ENCODE results near the gene STOML2. TPM values are rescaled to one million over a fixed set of nuclear protein-coding genes. Genes with fewer than 3 reads are reported as not detected.

Gene STOML2
- total RNA-seq, 4 donors from 2014 or later = 58.4 to 107 (median 63.4) TPM

DNA sequence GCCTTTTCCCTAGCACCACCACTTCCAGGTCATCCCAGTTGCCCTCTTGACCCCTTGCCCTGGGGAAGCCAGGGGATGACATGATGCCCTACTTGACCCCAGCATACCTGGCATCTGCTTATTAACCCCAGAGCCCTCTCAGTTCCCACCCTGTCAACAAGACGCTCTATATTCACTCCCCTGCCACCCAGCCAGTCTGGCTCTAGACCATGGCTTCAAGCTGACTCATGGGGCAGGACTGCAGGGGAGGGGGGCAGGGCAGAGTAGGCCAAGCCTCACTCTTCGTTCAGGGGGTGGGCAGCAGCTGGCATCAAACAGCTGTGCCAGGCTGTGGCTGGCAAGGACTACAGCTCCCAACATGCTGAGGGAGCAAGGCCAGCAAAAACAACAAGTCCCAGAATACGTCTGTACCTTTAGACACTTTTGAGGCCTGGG lies 7.4 kb upstream of the STOML2 start:
- Histone ChIP-seq H3K27me3 (no peaks in the 10 kb centered on the region), H3K4me3 (peak overlapping the region in 1 of 2 donors; percentile 61), H3K27ac (peak overlapping the region; percentile 85 to 89), H3K4me1 (peaks cover 0 to 10% of the 10 kb centered on the region in 2 donors), H3K36me3 (no peaks in the 10 kb centered on the region), H3K9me3 (no peaks in the 10 kb centered on the region)
- TF ChIP-seq, protein P1, sequence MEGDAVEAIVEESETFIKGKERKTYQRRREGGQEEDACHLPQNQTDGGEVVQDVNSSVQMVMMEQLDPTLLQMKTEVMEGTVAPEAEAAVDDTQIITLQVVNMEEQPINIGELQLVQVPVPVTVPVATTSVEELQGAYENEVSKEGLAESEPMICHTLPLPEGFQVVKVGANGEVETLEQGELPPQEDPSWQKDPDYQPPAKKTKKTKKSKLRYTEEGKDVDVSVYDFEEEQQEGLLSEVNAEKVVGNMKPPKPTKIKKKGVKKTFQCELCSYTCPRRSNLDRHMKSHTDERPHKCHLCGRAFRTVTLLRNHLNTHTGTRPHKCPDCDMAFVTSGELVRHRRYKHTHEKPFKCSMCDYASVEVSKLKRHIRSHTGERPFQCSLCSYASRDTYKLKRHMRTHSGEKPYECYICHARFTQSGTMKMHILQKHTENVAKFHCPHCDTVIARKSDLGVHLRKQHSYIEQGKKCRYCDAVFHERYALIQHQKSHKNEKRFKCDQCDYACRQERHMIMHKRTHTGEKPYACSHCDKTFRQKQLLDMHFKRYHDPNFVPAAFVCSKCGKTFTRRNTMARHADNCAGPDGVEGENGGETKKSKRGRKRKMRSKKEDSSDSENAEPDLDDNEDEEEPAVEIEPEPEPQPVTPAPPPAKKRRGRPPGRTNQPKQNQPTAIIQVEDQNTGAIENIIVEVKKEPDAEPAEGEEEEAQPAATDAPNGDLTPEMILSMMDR (IDR thresholded peaks at IDR 0.05) = no peak
- TF ChIP-seq POLR2A (IDR thresholded peaks at IDR 0.05) = no peak
- DNase-seq = no peak
- intact Hi-C loops (cut with DNase I; ENCODE audit: low total_unique reads) = loop anchor here (10.0 kb wide), 1 partner anchor 704 kb away; the partner anchor contains the start of genes HINT2 and SPAG8

DNA sequence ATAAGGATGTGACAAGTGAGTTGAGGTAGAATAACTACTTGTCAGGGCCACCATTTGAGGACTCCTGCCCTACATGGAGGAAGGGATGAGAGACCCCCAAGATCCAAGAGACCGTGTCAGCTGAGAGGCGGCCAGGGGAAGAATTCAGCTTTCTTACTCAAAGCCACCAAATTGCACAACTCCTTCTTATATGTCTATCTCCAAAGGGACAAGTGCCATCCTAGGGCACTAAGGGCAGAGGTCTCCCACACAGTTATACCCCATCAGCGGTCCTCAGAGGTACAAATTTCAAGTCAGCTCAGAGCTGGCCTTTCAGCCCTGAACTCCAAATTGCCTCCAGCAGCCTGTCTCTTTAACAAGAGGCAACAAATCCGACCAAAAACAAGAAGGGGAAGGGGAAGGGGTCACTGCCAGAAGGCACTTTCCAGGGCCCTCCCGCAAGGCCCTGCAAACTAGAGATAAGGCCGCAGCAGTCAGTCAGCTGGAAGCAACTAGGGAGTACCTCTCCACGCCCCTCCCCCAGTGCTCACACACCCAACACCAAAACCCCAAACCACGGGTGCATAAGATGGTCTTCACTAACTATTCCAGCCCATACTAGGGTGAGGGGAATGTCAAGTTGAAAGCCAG lies 6.1 kb upstream of the STOML2 start:
- no peak for DNase-seq
- TF ChIP-seq POLR2A (IDR thresholded peaks at IDR 0.05) = no peak
- TF ChIP-seq, protein P1 (IDR thresholded peaks at IDR 0.05) = no peak
- H3K27ac ChIP-seq = no peak overlapping the region
- H3K4me1 ChIP-seq = peaks cover 0 to 10% of the 10 kb centered on the region in 2 donors
- no peaks in the 10 kb centered on the region for H3K9me3 ChIP-seq
- no peaks in the 10 kb centered on the region for H3K27me3 ChIP-seq
- no peaks in the 10 kb centered on the region for H3K36me3 ChIP-seq
- no peak overlapping the region for H3K4me3 ChIP-seq
- intact Hi-C loops (cut with DNase I; ENCODE audit: low total_unique reads) = no loop called here

DNA sequence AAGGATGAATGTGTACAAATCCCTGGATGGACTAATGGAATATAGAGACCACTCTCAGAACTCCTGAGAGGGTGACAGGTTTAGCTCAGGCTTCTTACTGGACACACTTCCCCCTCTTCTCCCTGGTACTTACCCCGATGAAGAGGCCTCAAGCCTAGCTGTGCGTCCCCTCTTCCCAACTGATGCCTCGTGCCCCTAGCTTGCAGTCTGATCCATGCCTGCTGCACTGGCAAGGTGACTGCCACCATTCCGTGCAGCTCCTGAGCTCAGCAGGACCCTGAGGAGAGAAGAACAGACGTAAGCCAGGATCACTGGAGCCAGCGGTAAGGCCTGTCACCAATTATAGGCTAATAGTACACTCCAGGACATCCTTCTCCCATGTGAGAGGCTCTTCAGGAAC lies 5.5 kb upstream of the STOML2 start:
- DNase-seq = no peak

GRCh38 chr9:35107297-35108290 lies 4.7 kb upstream of the STOML2 start:
- Histone ChIP-seq H3K36me3 (no peaks in the 10 kb centered on the region), H3K27ac (no peak overlapping the region), H3K4me3 (no peak overlapping the region), H3K4me1 (peaks cover 0 to 10% of the 10 kb centered on the region in 2 donors), H3K9me3 (no peaks in the 10 kb centered on the region), H3K27me3 (no peaks in the 10 kb centered on the region)
- no peak for DNase-seq
- intact Hi-C loops (cut with DNase I; ENCODE audit: low total_unique reads) = no loop called here
- TF ChIP-seq POLR2A (IDR thresholded peaks at IDR 0.05) = no peak
- TF ChIP-seq, protein P1 (IDR thresholded peaks at IDR 0.05) = no peak

More for the DNA sequence above, 5.5 kb upstream of the STOML2 start:
- Histone ChIP-seq H3K36me3 (no peaks in the 10 kb centered on the region), H3K4me3 (no peak overlapping the region), H3K27ac (no peak overlapping the region), H3K9me3 (no peaks in the 10 kb centered on the region), H3K27me3 (no peaks in the 10 kb centered on the region), H3K4me1 (peaks cover 0 to 10% of the 10 kb centered on the region in 2 donors)
- TF ChIP-seq, protein P1 (IDR thresholded peaks at IDR 0.05) = no peak
- no peak for TF ChIP-seq POLR2A (IDR thresholded peaks at IDR 0.05)
- intact Hi-C loops (cut with DNase I; ENCODE audit: low total_unique reads) = no loop called here

GRCh38 chr9:35106343-35106730 lies 3.4 kb upstream of the STOML2 start:
- peaks cover 0 to 10% of the 10 kb centered on the region in 2 donors for H3K4me1 ChIP-seq
- H3K27me3 ChIP-seq = no peaks in the 10 kb centered on the region
- no peak for TF ChIP-seq POLR2A (IDR thresholded peaks at IDR 0.05)
- TF ChIP-seq, protein P1 (IDR thresholded peaks at IDR 0.05) = no peak
- H3K36me3 ChIP-seq = no peaks in the 10 kb centered on the region
- no peaks in the 10 kb centered on the region for H3K9me3 ChIP-seq
- no peak overlapping the region for H3K27ac ChIP-seq
- intact Hi-C loops (cut with DNase I; ENCODE audit: low total_unique reads) = no loop called here
- no peak overlapping the region for H3K4me3 ChIP-seq
- no peak for DNase-seq
